Osteocyte (in vitro differentiated cells): Measurements from ENCODE around the gene LGALS3BP. TPM values are rescaled to one million over a fixed set of nuclear protein-coding genes. Genes with fewer than 3 reads are reported as not detected.

ENCODE experiments used
- DNase-seq: peaks from one replicate; pipeline ENCODE4 v3.0.0; 2021; ENCODE audit warnings: mixed read lengths; ENCODE audit not compliant: unreplicated experiment; ENCODE audit errors: extremely low spot score
- H3K27ac Mint-ChIP-seq: one replicate; pipeline ENCODE4 v1.8.0; 2021; ENCODE audit warnings: mild to moderate bottlenecking, mixed read lengths; ENCODE audit not compliant: unreplicated experiment
- H3K27me3 Mint-ChIP-seq: one replicate; pipeline ENCODE4 v1.8.0; 2021; ENCODE audit warnings: mixed read lengths; ENCODE audit not compliant: unreplicated experiment
- H3K36me3 Mint-ChIP-seq: one replicate; pipeline ENCODE4 v1.8.0; 2021; ENCODE audit warnings: mixed read lengths; ENCODE audit not compliant: unreplicated experiment
- H3K4me1 Mint-ChIP-seq: one replicate; pipeline ENCODE4 v1.8.0; 2021; ENCODE audit warnings: mixed read lengths; ENCODE audit not compliant: unreplicated experiment
- H3K4me3 Mint-ChIP-seq: one replicate; pipeline ENCODE4 v1.8.0; 2021; ENCODE audit warnings: mild to moderate bottlenecking, moderate library complexity, mixed read lengths; ENCODE audit not compliant: unreplicated experiment
- H3K9me3 Mint-ChIP-seq: one replicate; pipeline ENCODE4 v1.8.0; 2021; ENCODE audit warnings: mixed read lengths; ENCODE audit not compliant: unreplicated experiment
- CTCF ChIP-seq: fragments of 200-600 bp; sonication (generic); IDR thresholded peaks from 2 replicates; pipeline ENCODE4 v1.5.0; 2021; ENCODE audit warnings: antibody characterized with exemption, mild to moderate bottlenecking, moderate library complexity
- total RNA-seq: library from RNA; stranded (reverse); gene quantifications from 2 replicates; pipeline ENCODE4 v1.2.1, GENCODE V29; 2021

LGALS3BP gene
- total RNA-seq, 1 donor from 2014 or later, result 439 TPM

DNA sequence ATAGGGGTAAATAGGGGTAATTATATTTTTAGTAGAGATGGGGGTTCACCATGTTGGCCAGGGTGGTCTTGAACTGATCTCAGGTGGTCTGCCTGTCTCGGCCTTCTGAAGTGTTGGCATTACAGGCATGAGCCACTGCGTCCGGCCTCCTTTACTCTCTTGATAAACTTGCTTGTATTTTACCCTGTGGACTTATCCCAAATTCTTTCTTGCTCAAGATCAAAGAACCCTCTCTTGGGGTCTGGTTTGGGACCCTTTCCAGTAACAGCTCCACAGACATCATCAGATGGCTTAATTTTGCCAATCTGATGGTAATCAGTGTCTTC, 38.6 kb upstream of the LGALS3BP start:
- H3K36me3 Mint-ChIP-seq, result no peaks in the 10 kb centered on the region
- H3K27ac Mint-ChIP-seq, result no peak overlapping the region
- no peak for DNase-seq
- no peak for TF ChIP-seq CTCF
- no peak overlapping the region for H3K4me3 Mint-ChIP-seq
- peaks cover 4% of the 10 kb centered on the region for H3K27me3 Mint-ChIP-seq
- peaks cover 7% of the 10 kb centered on the region for H3K9me3 Mint-ChIP-seq
- peaks cover 26% of the 10 kb centered on the region for H3K4me1 Mint-ChIP-seq

- TF ChIP-seq CTCF, result no peak
- no peak for DNase-seq
- Mint-ChIP-seq H3K27me3 (peaks cover 4% of the 10 kb centered on the region), H3K9me3 (peaks cover 7% of the 10 kb centered on the region), H3K27ac (no peak overlapping the region), H3K4me1 (peaks cover 22% of the 10 kb centered on the region), H3K4me3 (no peak overlapping the region), H3K36me3 (no peaks in the 10 kb centered on the region)
Observed at GRCh38 chr17:79017546-79018369, 38.0 kb upstream of the LGALS3BP start.

GRCh38 chr17:79014158-79014758, 34.5 kb upstream of the LGALS3BP start:
- DNase-seq, result no peak
- Mint-ChIP-seq H3K36me3 (no peaks in the 10 kb centered on the region), H3K4me3 (no peak overlapping the region), H3K4me1 (peaks cover 11% of the 10 kb centered on the region), H3K9me3 (peaks cover 7% of the 10 kb centered on the region), H3K27ac (no peak overlapping the region), H3K27me3 (peaks cover 2% of the 10 kb centered on the region)
- TF ChIP-seq CTCF, result no peak

GRCh38 chr17:79012563-79013134, 32.9 kb upstream of the LGALS3BP start:
- TF ChIP-seq CTCF, result no peak
- H3K4me1 Mint-ChIP-seq, result peaks cover 23% of the 10 kb centered on the region
- H3K4me3 Mint-ChIP-seq, result no peak overlapping the region
- no peak for DNase-seq
- H3K9me3 Mint-ChIP-seq, result peaks cover 7% of the 10 kb centered on the region
- no peaks in the 10 kb centered on the region for H3K36me3 Mint-ChIP-seq
- H3K27me3 Mint-ChIP-seq, result peaks cover 2% of the 10 kb centered on the region
- H3K27ac Mint-ChIP-seq, result no peak overlapping the region

DNA sequence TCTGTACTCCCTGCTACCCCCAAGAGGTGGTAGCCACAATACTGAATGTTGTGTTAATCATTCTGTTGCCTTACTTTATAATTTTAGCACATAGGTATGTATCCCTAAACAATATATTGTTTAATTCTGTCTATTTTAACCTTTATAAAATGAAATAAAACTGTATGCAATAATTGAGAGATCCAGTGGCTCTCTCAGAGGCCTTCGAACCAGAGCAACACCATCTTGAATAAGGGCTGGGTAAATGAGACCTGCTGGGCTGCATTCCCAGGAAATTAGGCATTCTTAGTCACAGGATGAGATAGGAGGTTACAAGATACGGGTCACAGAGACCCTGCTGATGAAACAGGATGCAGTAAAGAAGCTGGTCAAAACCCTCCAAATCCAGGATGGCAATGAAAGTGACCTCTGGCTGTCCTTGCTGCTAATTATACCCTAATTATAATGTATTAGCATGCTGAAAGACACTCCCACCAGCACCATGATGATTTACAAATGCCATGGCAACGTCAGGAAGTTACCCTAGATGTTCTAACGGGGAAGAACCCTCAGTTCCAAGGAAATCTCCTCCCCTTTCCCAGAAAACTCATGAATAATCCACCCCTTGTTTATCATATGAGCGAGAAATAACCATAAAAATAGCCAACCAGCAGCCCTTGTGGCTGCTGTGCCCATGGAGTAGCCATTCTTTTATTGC, 31.9 kb upstream of the LGALS3BP start:
- peaks cover 2% of the 10 kb centered on the region for H3K27me3 Mint-ChIP-seq
- H3K9me3 Mint-ChIP-seq, result peaks cover 7% of the 10 kb centered on the region
- no peak overlapping the region for H3K4me3 Mint-ChIP-seq
- no peak for TF ChIP-seq CTCF
- DNase-seq, result no peak
- no peak overlapping the region for H3K27ac Mint-ChIP-seq
- peaks cover 2% of the 10 kb centered on the region for H3K36me3 Mint-ChIP-seq
- H3K4me1 Mint-ChIP-seq, result peaks cover 31% of the 10 kb centered on the region
